Kidney (tissue), 14 donors: ENCODE results near the gene HMGN5. TPM values are rescaled to one million over a fixed set of nuclear protein-coding genes. Genes with fewer than 3 reads are reported as not detected.

Experiments
- DNase-seq, 5 donors: peaks; one replicate each; pipeline ENCODE4 v3.0.0-alpha.2; 2013 to 2020
- FAIRE-seq: peaks from 2 replicates; lab custom pipeline; 2012; peaks lifted over from hg19 to GRCh38; lab: Jason Lieb, UNC
- H3K27ac ChIP-seq, 2 donors: one replicate each; pipeline ENCODE4 v1.7.0; 2013; ENCODE audit warnings: low read depth in 2 of 2, low read length in 2 of 2, inconsistent platforms in 1 of 2
- H3K27me3 ChIP-seq: one replicate; pipeline ENCODE4 v1.7.1; 2013; ENCODE audit warnings: low read length, inconsistent platforms; ENCODE audit not compliant: control insufficient read depth, insufficient read depth
- H3K36me3 ChIP-seq, 3 donors: one replicate each; pipeline versions ENCODE4 v1.7.0 to v1.7.1; 2013; ENCODE audit warnings: low read length in 3 of 3, control low read depth in 1 of 3, inconsistent platforms in 1 of 3; ENCODE audit not compliant: insufficient read depth in 3 of 3, control insufficient read depth in 2 of 3
- H3K4me1 ChIP-seq, 3 donors: one replicate each; pipeline versions ENCODE4 v1.7.0 to v1.7.1; 2013; ENCODE audit warnings: low read length in 3 of 3, inconsistent platforms in 1 of 3, low read depth in 1 of 3; ENCODE audit not compliant: control insufficient read depth in 2 of 3, insufficient read depth in 2 of 3
- H3K4me3 ChIP-seq, 3 donors: one replicate each; pipeline versions ENCODE4 v1.7.0 to v1.8.1; 2013; ENCODE audit warnings: low read length in 3 of 3, control low read depth in 1 of 3, inconsistent platforms in 1 of 3
- H3K9ac ChIP-seq, 3 donors: one replicate each; pipeline versions ENCODE4 v1.7.0 to v1.7.1; 2013; ENCODE audit warnings: low read length in 3 of 3, control low read depth in 1 of 3, inconsistent platforms in 1 of 3
- H3K9me3 ChIP-seq, 3 donors: one replicate each; pipeline versions ENCODE4 v1.7.0 to v1.7.1; 2013; ENCODE audit warnings: low read length in 3 of 3, control low read depth in 1 of 3, inconsistent platforms in 1 of 3; ENCODE audit not compliant: control insufficient read depth in 2 of 3, insufficient read depth in 1 of 3
- intact Hi-C: fragments of 100-400 bp; cut with DNase I; formaldehyde crosslinking; loops from one replicate; pipeline ENCODE4 v1.11.1; 2022
- polyA plus RNA-seq: library from polyadenylated mRNA; stranded (reverse); fragments of 350-450 nt; fragmentation: Illumina TruSeq; extraction: RNeasy Lipid Tissue Mini Kit (QIAGEN cat#74804); gene quantifications from one replicate; pipeline ENCODE4 v1.2.3, GENCODE V29; 2014; ENCODE audit warnings: low read depth, low replicate concordance; ENCODE audit not compliant: insufficient read depth
- total RNA-seq: library from RNA; stranded (reverse); fragmentation: NEBNext Ultra II Directional; extraction: Animal tissue kit (Norgen Biotek cat#: 25700); gene quantifications from one replicate; pipeline ENCODE4 v1.2.1, GENCODE V29; 2021
- TF ChIP-seq, protein P1 (sequence below): IDR thresholded peaks from 3 replicates; pipeline ENCODE4 v1.5.1; 2012; ENCODE audit warnings: mild to moderate bottlenecking, moderate library complexity, borderline replicate concordance; ENCODE audit not compliant: insufficient read depth; ENCODE audit errors: extremely low read depth
- donor health status: control.
- donor health status: control.
- donor health status: control.
- donor health status: control.
- donor health status: control.
- donor health status: DM: yes; HTN: yes; CAD: no.
- donor health status: Normal renal cell carcinoma (clear cell type).

Gene HMGN5
- total and polyA plus RNA-seq, 2 donors from 2014 or later = 5.6 to 34.4 TPM

DNA sequence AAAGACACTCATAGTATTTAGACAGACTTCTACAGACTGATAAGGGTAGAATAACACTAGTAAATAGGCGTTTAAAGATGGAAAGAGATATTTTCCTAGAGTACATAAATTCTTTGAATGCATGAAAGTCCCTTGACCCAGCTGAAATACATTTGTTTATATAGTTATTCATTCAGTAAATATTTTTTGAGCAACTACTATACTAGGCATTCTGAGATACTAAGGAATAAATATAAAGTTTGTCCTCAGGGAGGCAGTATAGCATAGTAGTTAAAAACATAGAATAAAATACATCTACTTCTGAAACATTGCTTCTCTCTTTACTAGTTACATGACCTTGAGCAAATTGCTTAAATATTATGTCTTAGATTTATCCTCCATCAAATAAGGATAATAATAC lies 27.4 kb downstream of the HMGN5 start:
- intact Hi-C loops = no loop called here
- TF ChIP-seq, protein P1, sequence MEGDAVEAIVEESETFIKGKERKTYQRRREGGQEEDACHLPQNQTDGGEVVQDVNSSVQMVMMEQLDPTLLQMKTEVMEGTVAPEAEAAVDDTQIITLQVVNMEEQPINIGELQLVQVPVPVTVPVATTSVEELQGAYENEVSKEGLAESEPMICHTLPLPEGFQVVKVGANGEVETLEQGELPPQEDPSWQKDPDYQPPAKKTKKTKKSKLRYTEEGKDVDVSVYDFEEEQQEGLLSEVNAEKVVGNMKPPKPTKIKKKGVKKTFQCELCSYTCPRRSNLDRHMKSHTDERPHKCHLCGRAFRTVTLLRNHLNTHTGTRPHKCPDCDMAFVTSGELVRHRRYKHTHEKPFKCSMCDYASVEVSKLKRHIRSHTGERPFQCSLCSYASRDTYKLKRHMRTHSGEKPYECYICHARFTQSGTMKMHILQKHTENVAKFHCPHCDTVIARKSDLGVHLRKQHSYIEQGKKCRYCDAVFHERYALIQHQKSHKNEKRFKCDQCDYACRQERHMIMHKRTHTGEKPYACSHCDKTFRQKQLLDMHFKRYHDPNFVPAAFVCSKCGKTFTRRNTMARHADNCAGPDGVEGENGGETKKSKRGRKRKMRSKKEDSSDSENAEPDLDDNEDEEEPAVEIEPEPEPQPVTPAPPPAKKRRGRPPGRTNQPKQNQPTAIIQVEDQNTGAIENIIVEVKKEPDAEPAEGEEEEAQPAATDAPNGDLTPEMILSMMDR = no peak
- Histone ChIP-seq H3K4me1 (no peaks in the 10 kb centered on the region), H3K9ac (no peak overlapping the region), H3K27ac (no peak overlapping the region), H3K9me3 (no peaks in the 10 kb centered on the region), H3K36me3 (no peaks in the 10 kb centered on the region), H3K4me3 (no peak overlapping the region), H3K27me3 (no peaks in the 10 kb centered on the region)
- DNase-seq (peak in 2 of 5 donors; percentile 17 to 34), FAIRE-seq (peak; percentile 98)

DNA sequence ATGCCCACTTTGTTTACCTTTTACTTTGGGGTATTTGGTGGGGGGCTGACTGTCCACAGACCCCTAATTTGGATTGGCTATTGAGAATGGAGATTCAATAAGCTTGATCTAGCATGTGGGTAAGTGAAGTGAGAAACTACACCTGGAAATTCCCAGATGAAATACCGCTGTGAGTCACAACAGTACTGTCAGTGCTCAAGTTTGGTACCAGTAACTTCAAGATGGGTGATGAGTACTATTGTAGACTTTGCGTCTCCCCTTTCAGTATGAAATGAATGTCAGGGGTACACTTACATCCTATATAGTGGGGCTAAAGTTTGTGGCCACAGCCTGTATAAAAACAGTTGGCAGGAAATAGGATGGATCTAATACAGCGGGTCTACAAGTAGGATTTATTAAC lies 33.3 kb downstream of the HMGN5 start:
- no peaks in the 10 kb centered on the region for H3K36me3 ChIP-seq
- no peak overlapping the region for H3K4me3 ChIP-seq
- H3K9ac ChIP-seq = no peak overlapping the region
- H3K27me3 ChIP-seq = no peaks in the 10 kb centered on the region
- no peak for FAIRE-seq
- no peak for DNase-seq
- no peak overlapping the region for H3K27ac ChIP-seq
- H3K4me1 ChIP-seq = no peaks in the 10 kb centered on the region
- TF ChIP-seq, protein P1 = no peak
- H3K9me3 ChIP-seq = no peaks in the 10 kb centered on the region
- intact Hi-C loops = no loop called here

DNA sequence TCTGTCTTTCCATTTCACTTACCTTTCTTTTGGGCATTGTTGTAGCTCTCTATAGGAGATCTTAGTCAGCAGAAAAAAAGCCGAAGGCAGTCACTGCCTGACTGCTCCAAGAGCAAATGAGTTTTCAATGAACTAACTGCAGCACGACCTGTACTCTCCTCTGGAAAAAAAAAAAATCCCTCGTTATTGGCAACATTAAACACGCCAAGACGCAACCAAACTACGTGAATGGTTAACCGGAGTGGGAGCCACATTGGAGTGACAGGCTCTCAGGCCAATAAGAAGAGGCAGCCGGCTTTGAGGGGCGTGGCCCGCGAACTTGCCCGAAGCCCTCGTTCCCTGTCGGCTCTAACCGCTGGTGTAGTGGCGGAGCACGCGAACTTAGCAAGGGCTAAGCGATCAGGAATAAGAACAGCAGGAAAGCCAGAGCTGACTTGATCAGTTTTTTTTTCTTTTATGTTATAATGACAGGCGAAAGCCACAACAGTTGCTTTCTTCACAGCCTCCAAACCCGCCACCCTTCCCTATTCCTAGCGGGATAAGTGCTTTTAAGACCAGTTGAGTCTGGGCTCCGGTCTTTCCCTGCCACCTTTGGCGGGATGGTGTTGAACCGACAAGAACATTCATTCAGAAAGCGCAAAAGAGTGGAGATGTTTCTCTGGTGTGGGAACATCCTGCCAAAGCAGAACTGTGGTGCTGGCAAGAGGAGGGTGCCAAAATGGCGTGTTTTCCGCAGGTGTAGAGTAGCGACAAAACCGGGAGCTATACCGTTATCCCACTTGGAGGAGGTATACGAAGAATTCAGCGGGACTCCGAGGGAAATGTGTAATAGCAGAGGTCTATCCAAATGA lies 80.0 kb downstream of the HMGN5 start:
- intact Hi-C loops = no loop called here
- TF ChIP-seq, protein P1 = no peak
- peak overlapping the region; percentile 22 to 60 for H3K27ac ChIP-seq
- H3K27me3 ChIP-seq = no peaks in the 10 kb centered on the region
- H3K36me3 ChIP-seq = no peaks in the 10 kb centered on the region
- peak; percentile 99 for FAIRE-seq
- H3K9ac ChIP-seq = peak overlapping the region; percentile 55 to 84 (median 71)
- H3K4me1 ChIP-seq = no peaks in the 10 kb centered on the region
- H3K9me3 ChIP-seq = no peaks in the 10 kb centered on the region
- H3K4me3 ChIP-seq = peak overlapping the region; percentile 73 to 89 (median 85)
- DNase-seq = peak; percentile 93 to 96 (median 94)
